Adrenal gland (tissue), 5 donors: ENCODE measurements around the gene PSMB7.

Source experiments
- POLR2A ChIP-seq, 2 donors: fragments of 450-650 bp; IDR thresholded peaks; one replicate each; pipeline ENCODE4 v1.6.1; 2017; ENCODE audit warnings: antibody characterized with exemption in 2 of 2, mild to moderate bottlenecking in 2 of 2, moderate library complexity in 1 of 2
- TF ChIP-seq, protein P1 (sequence below), 6 experiments: fragments of 450-650 bp in 4 of 6; fragments of 200-600 bp in 2 of 6; sonication (generic) in 1 of 6; IDR thresholded peaks; 1 replicate in 5 of 6; 2 replicates in 1 of 6; pipeline versions ENCODE4 v1.5.1 to v1.8.0; 2016 to 2021; ENCODE audit warnings: antibody characterized with exemption in 6 of 6, mild to moderate bottlenecking in 2 of 6, moderate library complexity in 1 of 6
- donor health status: DM: no; HTN: no; CAD: no.

DNA sequence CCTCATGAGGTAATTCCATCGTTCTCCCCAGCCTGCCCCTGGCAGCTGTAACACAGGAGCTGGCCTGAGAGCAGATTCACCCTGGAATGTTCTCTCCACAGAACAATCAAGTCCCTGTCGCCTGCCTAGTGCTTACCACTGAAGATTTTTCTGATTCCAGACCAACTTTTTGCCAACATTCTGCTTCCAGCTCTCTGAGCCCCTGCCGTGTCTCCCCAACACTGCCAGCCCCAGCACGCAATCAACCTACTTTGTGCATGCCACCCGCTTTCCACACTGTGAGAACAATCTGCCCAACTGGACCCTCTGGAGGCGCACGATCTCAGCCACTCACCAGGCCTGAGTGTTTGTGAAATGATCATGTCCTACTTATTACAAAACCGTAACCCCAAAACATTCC, 62.6 kb downstream of the PSMB7 start:
- TF ChIP-seq, protein P1, sequence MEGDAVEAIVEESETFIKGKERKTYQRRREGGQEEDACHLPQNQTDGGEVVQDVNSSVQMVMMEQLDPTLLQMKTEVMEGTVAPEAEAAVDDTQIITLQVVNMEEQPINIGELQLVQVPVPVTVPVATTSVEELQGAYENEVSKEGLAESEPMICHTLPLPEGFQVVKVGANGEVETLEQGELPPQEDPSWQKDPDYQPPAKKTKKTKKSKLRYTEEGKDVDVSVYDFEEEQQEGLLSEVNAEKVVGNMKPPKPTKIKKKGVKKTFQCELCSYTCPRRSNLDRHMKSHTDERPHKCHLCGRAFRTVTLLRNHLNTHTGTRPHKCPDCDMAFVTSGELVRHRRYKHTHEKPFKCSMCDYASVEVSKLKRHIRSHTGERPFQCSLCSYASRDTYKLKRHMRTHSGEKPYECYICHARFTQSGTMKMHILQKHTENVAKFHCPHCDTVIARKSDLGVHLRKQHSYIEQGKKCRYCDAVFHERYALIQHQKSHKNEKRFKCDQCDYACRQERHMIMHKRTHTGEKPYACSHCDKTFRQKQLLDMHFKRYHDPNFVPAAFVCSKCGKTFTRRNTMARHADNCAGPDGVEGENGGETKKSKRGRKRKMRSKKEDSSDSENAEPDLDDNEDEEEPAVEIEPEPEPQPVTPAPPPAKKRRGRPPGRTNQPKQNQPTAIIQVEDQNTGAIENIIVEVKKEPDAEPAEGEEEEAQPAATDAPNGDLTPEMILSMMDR (IDR thresholded peaks at IDR 0.05) = no peak
- no peak for TF ChIP-seq POLR2A (IDR thresholded peaks at IDR 0.05)
